ENCODE measurements around the gene PRRC2B.

Gene PRRC2B

GRCh38 chr9:131407717-131408195, 13.9 kb downstream of the PRRC2B start:
- no peak for DNase-seq (ENCODE audit: low read depth in 1 of 2, low spot score in 1 of 2)

GRCh38 chr9:131409458-131409992, 15.6 kb downstream of the PRRC2B start:
- DNase-seq (ENCODE audit: low read depth in 1 of 2, low spot score in 1 of 2) = no peak

- DNase-seq (ENCODE audit: low read depth in 1 of 2, low spot score in 1 of 2) = no peak
These were observed 16.2 kb downstream of the PRRC2B start for GRCh38 chr9:131410044-131410491.

- DNase-seq (ENCODE audit: low read depth in 1 of 2, low spot score in 1 of 2) = no peak
These were observed 18.1 kb downstream of the PRRC2B start for GRCh38 chr9:131411719-131412681.

DNA sequence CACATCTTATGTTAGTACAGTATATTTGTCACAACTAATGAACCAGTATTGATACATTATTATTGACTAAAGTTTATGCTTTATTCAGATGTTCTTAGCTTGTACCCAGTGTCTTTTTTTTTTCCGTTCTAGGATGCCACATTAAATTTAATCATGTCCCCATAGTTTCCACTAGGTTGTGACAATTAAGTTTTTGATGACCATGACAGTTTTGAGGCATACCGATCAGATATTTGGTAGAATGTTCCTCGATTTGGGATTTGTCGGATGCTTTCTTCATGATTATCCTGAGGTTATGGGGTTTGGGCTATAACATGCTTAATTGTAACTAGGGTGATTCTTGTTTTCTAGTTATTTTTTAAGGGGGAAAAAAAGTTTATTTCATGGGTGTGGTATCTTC, 22.6 kb downstream of the PRRC2B start:
- no peak for DNase-seq (ENCODE audit: low read depth in 1 of 2, low spot score in 1 of 2)

DNA sequence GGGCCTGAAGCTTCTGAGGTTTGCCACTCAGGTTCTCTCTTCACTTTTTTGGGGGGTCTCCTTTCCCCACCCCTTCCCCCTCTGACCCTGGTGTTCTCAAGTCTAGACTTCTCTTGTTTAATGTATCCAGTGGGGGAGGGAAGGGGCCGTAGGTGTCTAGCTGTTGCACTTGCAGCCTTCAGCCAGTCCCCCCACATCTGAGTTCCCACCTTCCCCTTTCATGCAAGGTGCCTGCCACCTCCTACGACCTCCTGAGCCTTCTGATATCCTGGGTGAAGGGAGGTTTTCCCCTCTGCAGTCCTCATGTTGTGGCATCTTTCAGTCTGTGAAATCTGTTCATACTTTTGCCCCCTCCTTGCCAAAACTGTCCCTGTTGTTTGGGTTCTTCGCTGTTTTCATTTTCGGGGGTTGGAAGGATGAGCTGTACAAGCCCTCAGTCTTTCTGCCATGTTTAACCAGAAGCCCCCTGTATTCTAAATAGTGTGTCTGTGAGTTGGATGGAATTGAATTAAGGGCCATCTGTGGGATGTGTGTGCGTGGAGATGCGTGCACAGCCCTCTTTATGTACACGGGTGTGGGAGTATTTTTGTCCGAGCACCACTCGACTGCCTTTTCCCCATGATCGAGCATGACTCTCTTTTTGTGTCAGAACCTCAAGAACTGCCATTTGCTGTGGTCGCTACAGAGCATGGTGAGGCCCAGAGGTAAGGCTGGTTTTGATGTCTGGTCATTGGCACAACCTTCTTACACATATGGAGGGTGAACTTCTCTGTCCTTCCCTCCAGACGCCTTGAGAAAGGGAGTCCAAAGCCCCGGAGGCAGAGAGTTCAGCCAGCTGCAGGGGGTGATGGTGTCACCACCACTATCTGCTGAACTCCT, 23.6 kb downstream of the PRRC2B start:
- DNase-seq (ENCODE audit: low read depth in 1 of 2, low spot score in 1 of 2) = no peak

DNA sequence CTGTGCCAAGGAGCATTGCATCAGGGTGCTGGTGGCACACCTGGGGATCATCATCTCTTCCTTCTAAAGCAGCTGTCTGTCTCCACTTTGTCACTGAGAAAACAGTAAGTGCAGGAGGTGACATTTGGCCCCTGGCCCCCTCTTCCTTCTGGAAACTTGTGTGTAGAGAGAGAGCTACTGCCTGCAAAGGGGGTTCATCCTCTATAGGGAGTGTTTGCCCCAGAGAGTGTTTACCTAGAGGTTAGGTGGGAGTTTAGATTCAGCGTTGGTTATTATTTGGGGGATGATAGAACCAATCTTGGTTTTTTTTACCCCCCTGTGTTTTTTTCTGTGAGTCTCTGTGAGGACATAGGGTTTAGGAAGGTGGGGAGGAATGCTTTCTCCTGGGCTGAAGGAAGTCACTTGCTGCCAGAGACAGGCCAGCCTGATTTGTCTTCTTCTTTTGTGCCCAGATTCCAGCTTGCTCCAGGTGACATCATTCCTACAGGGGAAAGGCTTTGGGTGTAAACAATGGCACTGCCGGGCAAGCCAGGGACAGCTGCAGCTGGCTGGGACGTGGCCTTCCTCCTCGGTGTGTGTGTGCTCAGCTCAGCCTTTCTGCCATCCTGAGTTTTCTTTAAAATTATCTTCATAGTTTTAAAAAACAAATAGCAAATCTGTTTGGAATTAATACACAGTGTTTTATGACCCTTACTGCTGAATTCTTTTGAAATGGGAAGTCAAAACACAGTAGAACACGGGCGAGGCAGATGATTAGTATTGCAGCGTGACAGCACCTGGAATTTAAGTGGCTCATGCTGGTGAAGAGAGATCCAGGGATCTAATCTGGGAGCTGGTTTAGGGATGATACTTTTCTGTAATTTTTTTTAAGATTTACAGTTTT, 24.5 kb downstream of the PRRC2B start:
- DNase-seq (ENCODE audit: low read depth in 1 of 2, low spot score in 1 of 2) = no peak

GRCh38 chr9:131419026-131419614, 25.2 kb downstream of the PRRC2B start:
- DNase-seq (ENCODE audit: low read depth in 1 of 2, low spot score in 1 of 2) = no peak

DNA sequence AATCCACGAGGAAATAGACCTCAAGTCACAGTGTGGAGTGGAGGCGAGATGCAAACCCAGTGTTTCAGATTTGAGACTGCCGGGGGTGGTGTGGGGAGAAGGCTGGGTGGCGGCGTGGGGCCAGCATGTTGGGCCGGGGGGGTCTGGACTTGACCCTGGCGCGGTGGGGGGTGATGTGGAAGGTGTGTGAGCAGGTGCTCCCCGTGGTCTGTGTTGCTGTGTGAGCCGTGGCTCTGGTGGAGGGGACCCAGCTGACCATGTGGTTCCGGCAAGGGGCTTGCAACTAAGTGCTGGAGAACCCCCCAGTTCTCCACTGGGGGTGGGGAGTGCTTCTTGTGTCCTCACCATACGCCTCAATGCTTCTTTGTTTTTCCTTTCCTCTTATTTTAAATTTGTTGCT, 25.8 kb downstream of the PRRC2B start:
- no peak for DNase-seq (ENCODE audit: low read depth in 1 of 2, low spot score in 1 of 2)

GRCh38 chr9:131420980-131421624, 27.2 kb downstream of the PRRC2B start:
- no peak for DNase-seq (ENCODE audit: low read depth in 1 of 2, low spot score in 1 of 2)

GRCh38 chr9:131421691-131422090, 27.8 kb downstream of the PRRC2B start:
- DNase-seq (ENCODE audit: low read depth in 1 of 2, low spot score in 1 of 2) = no peak

GRCh38 chr9:131422241-131422792, 28.4 kb downstream of the PRRC2B start:
- no peak for DNase-seq (ENCODE audit: low read depth in 1 of 2, low spot score in 1 of 2)

GRCh38 chr9:131423171-131423581, 29.3 kb downstream of the PRRC2B start:
- DNase-seq (ENCODE audit: low read depth in 1 of 2, low spot score in 1 of 2) = no peak

DNA sequence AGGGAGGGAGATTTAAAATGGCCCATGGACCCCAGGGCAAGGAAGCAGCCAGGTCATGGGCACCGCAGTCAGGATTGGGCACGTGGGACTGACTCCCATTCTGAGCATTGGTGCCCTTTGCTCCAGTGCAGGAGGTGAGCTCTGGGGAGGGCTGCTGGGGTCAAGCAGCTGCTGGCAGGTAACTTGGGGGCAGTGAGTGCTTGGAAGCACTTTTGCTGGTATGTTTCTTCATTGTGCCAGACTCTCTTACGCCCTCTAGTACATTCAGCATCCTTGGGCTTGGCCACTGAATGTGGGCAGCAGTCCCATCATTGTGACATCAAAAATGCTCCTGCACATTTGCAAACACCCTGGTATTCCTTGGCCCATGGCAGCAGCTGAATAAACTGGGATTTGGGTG, 32.7 kb downstream of the PRRC2B start:
- DNase-seq (ENCODE audit: low read depth in 1 of 2, low spot score in 1 of 2) = no peak

GRCh38 chr9:131429121-131430012, 35.5 kb downstream of the PRRC2B start:
- no peak for DNase-seq (ENCODE audit: low read depth in 1 of 2, low spot score in 1 of 2)

GRCh38 chr9:131432050-131432449, 38.2 kb downstream of the PRRC2B start:
- DNase-seq (ENCODE audit: low read depth in 1 of 2, low spot score in 1 of 2) = no peak

DNA sequence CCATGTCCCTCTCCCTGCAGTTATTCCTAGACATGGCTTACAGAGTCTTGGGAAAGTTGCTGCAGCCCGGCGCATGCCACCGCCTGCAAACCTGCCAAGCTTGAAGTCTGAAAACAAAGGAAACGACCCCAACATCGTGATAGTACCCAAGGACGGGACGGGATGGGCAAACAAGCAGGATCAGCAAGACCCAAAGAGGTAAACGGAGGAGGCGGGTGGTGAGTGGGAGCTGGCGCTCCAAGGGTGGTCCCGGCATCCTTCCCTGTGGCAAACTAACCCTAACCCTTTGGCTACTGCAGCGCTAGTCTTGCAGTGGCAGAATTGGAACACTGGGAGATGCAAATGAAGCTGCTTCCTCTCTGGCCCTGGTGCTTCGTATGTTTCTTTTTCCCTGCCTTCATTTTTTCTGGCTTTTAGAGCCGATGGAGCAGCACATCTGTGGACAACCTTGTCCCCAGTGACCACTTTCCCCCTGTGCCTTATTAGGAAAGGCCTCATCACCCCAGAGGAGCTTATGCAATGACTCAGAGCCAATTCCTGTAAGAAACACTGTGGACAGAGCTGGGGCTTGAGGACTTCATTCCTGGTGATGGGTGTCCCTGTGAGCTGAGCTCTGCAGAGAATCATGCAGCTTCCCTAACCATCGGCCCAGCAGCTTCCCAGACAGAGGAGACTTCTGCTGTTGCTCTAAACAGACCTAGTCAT, 38.9 kb downstream of the PRRC2B start:
- no peak for DNase-seq (ENCODE audit: low read depth in 1 of 2, low spot score in 1 of 2)
